Adrenal gland (tissue), 5 donors: ENCODE data around the gene VARS2.

Experiments
- POLR2A ChIP-seq, 2 donors: fragments of 450-650 bp; IDR thresholded peaks; one replicate each; pipeline ENCODE4 v1.6.1; 2017; ENCODE audit warnings: antibody characterized with exemption in 2 of 2, mild to moderate bottlenecking in 2 of 2, moderate library complexity in 1 of 2
- TF ChIP-seq, protein P1 (sequence below), 6 experiments: fragments of 450-650 bp in 4 of 6; fragments of 200-600 bp in 2 of 6; sonication (generic) in 1 of 6; IDR thresholded peaks; 1 replicate in 5 of 6; 2 replicates in 1 of 6; pipeline versions ENCODE4 v1.5.1 to v1.8.0; 2016 to 2021; ENCODE audit warnings: antibody characterized with exemption in 6 of 6, mild to moderate bottlenecking in 2 of 6, moderate library complexity in 1 of 6
- donor health status: DM: no; HTN: no; CAD: no.

DNA sequence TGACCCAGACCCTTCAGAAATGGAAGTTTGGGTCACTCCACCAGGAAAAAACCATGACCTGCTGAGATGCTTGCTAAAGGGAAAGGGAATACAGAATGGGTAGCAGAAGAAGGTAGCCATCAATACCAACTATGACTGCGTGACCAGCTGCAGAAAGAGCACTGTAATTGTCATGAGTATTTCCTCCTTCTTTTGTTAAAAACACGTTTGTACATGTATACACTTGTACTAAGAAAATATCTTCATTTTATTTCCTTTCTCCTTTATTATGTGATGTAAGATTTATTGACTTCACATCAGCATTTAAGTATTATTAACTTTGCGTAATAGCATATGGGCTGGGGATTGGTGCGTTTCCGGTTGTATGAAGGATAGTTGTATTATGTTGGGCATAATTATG, 56.9 kb downstream of the VARS2 start:
- TF ChIP-seq, protein P1, sequence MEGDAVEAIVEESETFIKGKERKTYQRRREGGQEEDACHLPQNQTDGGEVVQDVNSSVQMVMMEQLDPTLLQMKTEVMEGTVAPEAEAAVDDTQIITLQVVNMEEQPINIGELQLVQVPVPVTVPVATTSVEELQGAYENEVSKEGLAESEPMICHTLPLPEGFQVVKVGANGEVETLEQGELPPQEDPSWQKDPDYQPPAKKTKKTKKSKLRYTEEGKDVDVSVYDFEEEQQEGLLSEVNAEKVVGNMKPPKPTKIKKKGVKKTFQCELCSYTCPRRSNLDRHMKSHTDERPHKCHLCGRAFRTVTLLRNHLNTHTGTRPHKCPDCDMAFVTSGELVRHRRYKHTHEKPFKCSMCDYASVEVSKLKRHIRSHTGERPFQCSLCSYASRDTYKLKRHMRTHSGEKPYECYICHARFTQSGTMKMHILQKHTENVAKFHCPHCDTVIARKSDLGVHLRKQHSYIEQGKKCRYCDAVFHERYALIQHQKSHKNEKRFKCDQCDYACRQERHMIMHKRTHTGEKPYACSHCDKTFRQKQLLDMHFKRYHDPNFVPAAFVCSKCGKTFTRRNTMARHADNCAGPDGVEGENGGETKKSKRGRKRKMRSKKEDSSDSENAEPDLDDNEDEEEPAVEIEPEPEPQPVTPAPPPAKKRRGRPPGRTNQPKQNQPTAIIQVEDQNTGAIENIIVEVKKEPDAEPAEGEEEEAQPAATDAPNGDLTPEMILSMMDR (IDR thresholded peaks at IDR 0.05), result no peak
- TF ChIP-seq POLR2A (IDR thresholded peaks at IDR 0.05), result no peak
